ENCODE data around the gene TRIO. TPM values are rescaled to one million over a fixed set of nuclear protein-coding genes. Genes with fewer than 3 reads are reported as not detected.

The TRIO gene
- total and polyA plus RNA-seq, 2 of the 8 experiments (the other 6 are each of a cell fraction or from before 2014, with no cell fraction given) = 35.1 to 69.1 TPM

- Histone ChIP-seq H2BK5ac (ENCODE audit: low read depth, low read length) (0 out of 2 replicates have a peak overlapping the region, but pooled peaks have one; percentile 60), H2AFZ (ENCODE audit: low read length) (peak overlapping the region; percentile 99), H3K14ac (ENCODE audit: insufficient read length) (no peak overlapping the region), H2BK20ac (ENCODE audit: low read length) (no peak overlapping the region), H2BK12ac (ENCODE audit: low read depth, low read length) (no peak overlapping the region; the same call in 1 of the 2 replicates), H3K9ac (replicated peaks in 1 of 4; ENCODE audit: extremely low read depth in 1 of 4, low read depth in 3 of 4, low read length in 3 of 4) (no peak overlapping the region), H3K27ac (ENCODE audit: low read depth, low read length) (no peak overlapping the region), H3K4me2 (ENCODE audit: insufficient read depth in 1 of 2, low read depth in 2 of 2, low read length in 2 of 2) (no peak overlapping the region; a peak in 1 of 4 replicates), H3K36me3 (ENCODE audit: control insufficient read depth in 2 of 4, insufficient read depth in 4 of 4, low read length in 3 of 4) (no peaks in the 10 kb centered on the region), H3K18ac (ENCODE audit: extremely low read depth, low read length) (no peak overlapping the region), H3K27me3 (replicated peaks in 1 of 4; ENCODE audit: control insufficient read depth in 3 of 4, extremely low read depth in 1 of 4, insufficient read depth in 3 of 4, low read length in 3 of 4) (no peaks in the 10 kb centered on the region), H3K56ac (replicated peaks; ENCODE audit: insufficient read length, low read depth, low read length) (no peak overlapping the region), H4K5ac (ENCODE audit: insufficient read length, low read depth, low read length) (no peak overlapping the region), H4K91ac (replicated peaks; ENCODE audit: insufficient read length, low read length) (no peak overlapping the region), H3K4ac (replicated peaks; ENCODE audit: insufficient read length, low read depth, low read length) (no peak overlapping the region), H2AK5ac (ENCODE audit: low read depth, low read length) (no peak overlapping the region), H3K79me1 (ENCODE audit: low read depth, low read length) (no peaks in the 10 kb centered on the region), H3K23ac (ENCODE audit: insufficient read length) (no peak overlapping the region), H4K20me1 (replicated peaks in 1 of 2; ENCODE audit: control insufficient read depth in 1 of 2, insufficient read depth in 2 of 2, low read length in 2 of 2) (no peaks in the 10 kb centered on the region), H3K9me3 (ENCODE audit: insufficient read depth in 2 of 2, low read depth in 1 of 2, low read length in 1 of 2) (no peaks in the 10 kb centered on the region), H2BK120ac (replicated peaks; ENCODE audit: low read depth, low read length) (no peak overlapping the region), H3K23me2 (ENCODE audit: low read depth, low read length) (no peaks in the 10 kb centered on the region), H3K79me2 (ENCODE audit: control insufficient read depth in 1 of 2, insufficient read depth in 2 of 2, low read length in 2 of 2) (no peaks in the 10 kb centered on the region), H4K8ac (ENCODE audit: extremely low read depth, insufficient read depth, low read length) (no peak overlapping the region), H3K4me1 (replicated peaks in 1 of 4; ENCODE audit: control insufficient read depth in 3 of 4, insufficient read depth in 4 of 4, low read length in 3 of 4) (peaks cover 0 to 6% (median 0%) of the 10 kb centered on the region in 4 experiments; a peak in 1 of 7 replicates), H2BK15ac (ENCODE audit: low read length) (no peak overlapping the region), H3K4me3 (ENCODE audit: extremely low read depth in 1 of 4, insufficient read depth in 2 of 4, low read depth in 3 of 4, low read length in 4 of 4) (no peak overlapping the region)
- DNase-seq (ENCODE audit: low read depth in 1 of 2, low spot score in 2 of 2) = no peak
- FAIRE-seq = no peak
- POLR2A ChIA-PET (ENCODE audit: partially characterized antibody) = interaction anchor here (0.7 to 1.3 kb wide), 4 partner anchors 10 to 41 kb away, joined by 3 to 5 read pairs (median 4); partner anchors contain the start of gene TRIO
- CTCF ChIA-PET (ENCODE audit: partially characterized antibody) = interaction anchor here (0.7 to 1.9 kb wide), 14 partner anchors 25 to 263 kb away, joined by 3 to 10 read pairs (median 3); partner anchors contain the start of gene TRIO
- 65% methylated on average over 2 of the region's 2 CpGs; no CpG with 5 or more reads in 1 of the 2 experiments for WGBS, 2 experiments (ENCODE audit: extremely low coverage in 1 of 2, insufficient coverage in 1 of 2, insufficient read length in 1 of 2, insufficient replicate concordance in 2 of 2, low coverage in 1 of 2, low lambda C conversion rate in 2 of 2, missing lambda C conversion rate in 1 of 2)
- TF ChIP-seq SIN3A (conservative IDR thresholded peaks at IDR 0.05 in 1 of 2, IDR thresholded peaks at IDR 0.05 in 1 of 2; ENCODE audit: low read depth in 1 of 2, low read length in 2 of 2) = no peak
- TF ChIP-seq E2F6 (IDR thresholded peaks at IDR 0.05) = no peak
- TF ChIP-seq JUN (IDR thresholded peaks at IDR 0.05; ENCODE audit: low read depth, low read length) = no peak
- 0 out of 3 replicates have a peak, but pooled peaks of 1 of the 2 experiments have one; percentile 37 for TF ChIP-seq POLR2A (IDR thresholded peaks at IDR 0.05; ENCODE audit: control extremely low read depth in 1 of 2, low read depth in 2 of 2, low read length in 2 of 2)
- TF ChIP-seq BACH1 (IDR thresholded peaks at IDR 0.05; ENCODE audit: low read length) = no peak
- 0 out of 2 replicates have a peak, but pooled peaks have one; percentile 1 for TF ChIP-seq CEBPB (IDR thresholded peaks at IDR 0.05; ENCODE audit: low read depth, low read length)
- TF ChIP-seq GTF2F1 (IDR thresholded peaks at IDR 0.05; ENCODE audit: borderline replicate concordance, low read depth, low read length) = no peak
- no peak for TF ChIP-seq SIRT6 (IDR thresholded peaks at IDR 0.05; ENCODE audit: low read length)
- 0 out of 2 replicates have a peak, but pooled peaks have one; percentile 13 for TF ChIP-seq TAF1 (IDR thresholded peaks at IDR 0.05; ENCODE audit: low read depth, low read length)
- TF ChIP-seq KDM1A (IDR thresholded peaks at IDR 0.05; ENCODE audit: borderline replicate concordance, low read length) = no peak
- TF ChIP-seq EP300 (IDR thresholded peaks at IDR 0.05; ENCODE audit: borderline replicate concordance in 1 of 2, low read depth in 2 of 2, low read length in 2 of 2) = no peak
- no peak for TF ChIP-seq ZNF274 (IDR thresholded peaks at IDR 0.05; ENCODE audit: borderline replicate concordance, extremely low read depth, low read length)
- no peak for TF ChIP-seq TCF12 (IDR thresholded peaks at IDR 0.05; ENCODE audit: low read depth, low read length)
- TF ChIP-seq SP4 (IDR thresholded peaks at IDR 0.05; ENCODE audit: low read length) = no peak
These were observed 41.2 kb upstream of the TRIO start for GRCh38 chr5:14101922-14102321.
